Right lobe of liver (tissue), 6 donors: ENCODE data around the gene KIF5C. TPM values are rescaled to one million over a fixed set of nuclear protein-coding genes. Genes with fewer than 3 reads are reported as not detected.

Experiments used
- ATAC-seq, 4 donors: fragments of 200-7000 bp; cut with Tn5 transposase; one replicate each; pipeline ENCODE4 v1.9.1; 2020; ENCODE audit warnings: mild to moderate bottlenecking in 4 of 4, moderate library complexity in 4 of 4
- DNase-seq, 3 donors: peaks; one replicate each; pipeline ENCODE4 v3.0.0-alpha.2; 2020
- H3K27ac ChIP-seq, 3 donors: fragments of 200-600 bp; one replicate each; pipeline ENCODE4 v1.8.0; 2022
- H3K27me3 ChIP-seq, 2 donors: fragments of 200-600 bp; one replicate each; pipeline ENCODE4 v1.8.0; 2022
- H3K36me3 ChIP-seq, 4 donors: fragments of 200-600 bp; sonication (generic) in 1 of 4; one replicate each; pipeline versions ENCODE4 v1.5.1 to v1.8.0; 2017 to 2022; ENCODE audit warnings: control low read depth in 1 of 4
- H3K4me1 ChIP-seq, 4 donors: fragments of 200-600 bp; sonication (generic) in 1 of 4; one replicate each; pipeline versions ENCODE4 v1.5.1 to v1.8.0; 2017 to 2022; ENCODE audit warnings: control low read depth in 1 of 4
- H3K4me3 ChIP-seq, 3 donors: fragments of 200-600 bp; one replicate each; pipeline ENCODE4 v1.8.0; 2022
- H3K9me3 ChIP-seq, 4 donors: fragments of 200-600 bp; sonication (generic) in 1 of 4; one replicate each; pipeline versions ENCODE4 v1.5.1 to v1.8.0; 2017 to 2022; ENCODE audit warnings: control low read depth in 1 of 4
- CTCF ChIP-seq, 4 donors: fragments of 200-600 bp in 3 of 4; fragments of 450-650 bp in 1 of 4; IDR thresholded peaks; one replicate each; pipeline versions ENCODE4 v1.5.1 to v1.8.0; 2016 to 2022; ENCODE audit warnings: antibody characterized with exemption in 4 of 4, mild to moderate bottlenecking in 2 of 4
- POLR2A ChIP-seq: fragments of 450-650 bp; IDR thresholded peaks from one replicate; pipeline ENCODE4 v1.6.1; 2017; ENCODE audit warnings: antibody characterized with exemption, mild to moderate bottlenecking
- WGBS: methylation state at CpG from one replicate; pipeline ENCODE4 v1.1.6; 2018; ENCODE audit warnings: low coverage, low lambda C conversion rate; ENCODE audit not compliant: insufficient coverage; ENCODE audit errors: missing lambda C conversion rate; 5-methylcytosine and 5-hydroxymethylcytosine counted together
- intact Hi-C, 2 donors: fragments of 100-400 bp; cut with DNase I; formaldehyde crosslinking; loops; one replicate each; pipeline versions ENCODE4 v1.11.2 to v1.14.1; 2022
- total RNA-seq, 6 experiments: library from RNA; depleted of rRNA in 2 of 6; stranded (reverse); fragments of >200 nt in 2 of 6; fragmentation: NEBNext Ultra II Directional in 3 of 6; extraction: Animal tissue kit (Norgen Biotek cat#: 25700) in 3 of 6; gene quantifications; one replicate each; pipeline versions ENCODE4 v1.1.0 to v1.2.4, GENCODE V29; 2016 to 2023
- donor health status: DM: no; HTN: yes; CAD: no.
- donor health status: DM: no; HTN: no; CAD: no.
- donor health status: DM: no; HTN: no; CAD: no.
- donor health status: DM: no; HTN: yes; CAD: no.
- donor health status: DM: no; HTN: yes; CAD: no.

The KIF5C gene
- total RNA-seq, 6 experiments from 2014 or later, result 0.07 to 1.1 (median 0.34) TPM

GRCh38 chr2:148988337-148988736 is 113.3 kb downstream of the KIF5C start:
- TF ChIP-seq POLR2A (no peak), CTCF (IDR thresholded peaks at IDR 0.05) (no peak)
- Histone ChIP-seq H3K27ac (no peak overlapping the region), H3K27me3 (no peaks in the 10 kb centered on the region), H3K4me3 (no peak overlapping the region), H3K36me3 (no peaks in the 10 kb centered on the region), H3K9me3 (peaks cover 0 to 3% (median 0%) of the 10 kb centered on the region in 4 donors), H3K4me1 (no peaks in the 10 kb centered on the region)
- intact Hi-C loops, result no loop called here
- DNase-seq (no peak), ATAC-seq (no peak)
- WGBS, result 63% methylated on average over 1 of the region's 1 CpG

- intact Hi-C loops, result no loop called here
- no peaks in the 10 kb centered on the region for H3K4me1 ChIP-seq
- peaks cover 0 to 3% (median 0%) of the 10 kb centered on the region in 4 donors for H3K9me3 ChIP-seq
- H3K27ac ChIP-seq, result no peak overlapping the region
- no peaks in the 10 kb centered on the region for H3K27me3 ChIP-seq
- 10% methylated on average over 6 of the region's 6 CpGs for WGBS
- H3K36me3 ChIP-seq, result no peaks in the 10 kb centered on the region
- peak; percentile 90 to 96 (median 95) for ATAC-seq
- no peak for TF ChIP-seq POLR2A
- TF ChIP-seq CTCF (IDR thresholded peaks at IDR 0.05), result peak; percentile 71 to 87 (median 76)
- peak in 1 of 3 donors; percentile 62 for DNase-seq
- no peak overlapping the region for H3K4me3 ChIP-seq
These were observed 115.0 kb downstream of the KIF5C start for GRCh38 chr2:148989882-148990493.

- intact Hi-C loops, result no loop called here
- Histone ChIP-seq H3K4me1 (no peaks in the 10 kb centered on the region), H3K27me3 (no peaks in the 10 kb centered on the region), H3K9me3 (peaks cover 0 to 3% (median 0%) of the 10 kb centered on the region in 4 donors), H3K4me3 (no peak overlapping the region), H3K36me3 (no peaks in the 10 kb centered on the region), H3K27ac (no peak overlapping the region)
- 40% methylated on average over 1 of the region's 6 CpGs for WGBS
- no peak for DNase-seq
- TF ChIP-seq POLR2A (no peak), CTCF (IDR thresholded peaks at IDR 0.05) (no peak)
- ATAC-seq, result no peak
These were observed 115.9 kb downstream of the KIF5C start for GRCh38 chr2:148990968-148991367.

- Histone ChIP-seq H3K27ac (no peak overlapping the region), H3K36me3 (no peaks in the 10 kb centered on the region), H3K4me1 (no peaks in the 10 kb centered on the region), H3K27me3 (no peaks in the 10 kb centered on the region), H3K4me3 (no peak overlapping the region), H3K9me3 (peaks cover 0 to 3% (median 0%) of the 10 kb centered on the region in 4 donors)
- no peak for ATAC-seq
- intact Hi-C loops, result no loop called here
- no peak for TF ChIP-seq CTCF (IDR thresholded peaks at IDR 0.05)
- no peak for TF ChIP-seq POLR2A
- DNase-seq, result no peak
These were observed 117.4 kb downstream of the KIF5C start for GRCh38 chr2:148992448-148992847.

- TF ChIP-seq POLR2A, result no peak
- no peak for TF ChIP-seq CTCF (IDR thresholded peaks at IDR 0.05)
- Histone ChIP-seq H3K4me1 (no peaks in the 10 kb centered on the region), H3K27ac (no peak overlapping the region), H3K9me3 (peaks cover 0 to 3% (median 0%) of the 10 kb centered on the region in 4 donors), H3K27me3 (no peaks in the 10 kb centered on the region), H3K4me3 (no peak overlapping the region), H3K36me3 (no peaks in the 10 kb centered on the region)
- DNase-seq (no peak), ATAC-seq (no peak)
- intact Hi-C loops, result no loop called here
- WGBS, result 56% methylated on average over 2 of the region's 3 CpGs
These were observed 118.3 kb downstream of the KIF5C start for GRCh38 chr2:148993351-148993750.
